Right lung (tissue), 5 donors: Measurements from ENCODE around the gene SET. TPM values are rescaled to one million over a fixed set of nuclear protein-coding genes. Genes with fewer than 3 reads are reported as not detected.
"Not testable (repeated sequence)": the region's sequence is repeated elsewhere in the genome, so short reads cannot be mapped to it uniquely, and the experiment has no call there.

ENCODE experiments used
- DNase-seq, 2 donors: peaks; one replicate each; pipeline ENCODE4 v3.0.0-alpha.2; 2013
- polyA plus RNA-seq, 5 donors: library from polyadenylated mRNA; unstranded; fragments of 120-200 nt; gene quantifications; one replicate each; pipeline versions ENCODE4 v1.2.1 to v1.2.3, GENCODE V29; 2013; ENCODE audit warnings: inconsistent platforms in 1 of 5, low replicate concordance in 1 of 5; ENCODE audit not compliant: insufficient read length in 5 of 5, insufficient read depth in 1 of 5

The SET gene
- polyA plus RNA-seq, 5 donors, result 498 to 635 (median 599) TPM

GRCh38 chr9:128684325-128685199 is 4.5 kb upstream of the SET start:
- DNase-seq, result peak; percentile 74 to 78

GRCh38 chr9:128685636-128686489 is 3.2 kb upstream of the SET start:
- no peak for DNase-seq

- DNase-seq, result no peak
Measured at GRCh38 chr9:128687453-128687852, 1.6 kb upstream of the SET start.

- DNase-seq, result peak in 1 of 2 donors; percentile 42
Measured at GRCh38 chr9:128689293-128689774, 312 bp downstream of the SET start.

GRCh38 chr9:128689820-128690683 is 1.0 kb downstream of the SET start:
- DNase-seq, result peak in 1 of 2 donors; percentile 41

- no peak for DNase-seq
Measured at GRCh38 chr9:128690684-128691034, 1.6 kb downstream of the SET start.

- DNase-seq, result not testable (repeated sequence)
Measured at GRCh38 chr9:128693738-128694137, 4.7 kb downstream of the SET start.

- no peak for DNase-seq
Measured at GRCh38 chr9:128694344-128694743, 5.3 kb downstream of the SET start.

GRCh38 chr9:128696923-128697707 is 8.1 kb downstream of the SET start:
- DNase-seq, result no peak

- not testable (repeated sequence) for DNase-seq
Measured at GRCh38 chr9:128699096-128699795, 10.2 kb downstream of the SET start.

- DNase-seq, result no peak
Measured at GRCh38 chr9:128701227-128701854, 12.3 kb downstream of the SET start.

- peak; percentile 84 to 86 for DNase-seq
Measured at GRCh38 chr9:128702445-128702948, 13.5 kb downstream of the SET start, which contains the start of gene PKN3. TSS of gene PKN3 (plus strand) at chr9:128702503. CDS start at chr9:128702916, 413 bp downstream.

- DNase-seq, result peak in 1 of 2 donors; percentile 11
Measured at GRCh38 chr9:128702949-128703615, 14.1 kb downstream of the SET start.

- no peak for DNase-seq
Measured at GRCh38 chr9:128703616-128704355, 14.8 kb downstream of the SET start.

- no peak for DNase-seq
Measured at GRCh38 chr9:128704356-128704670, 15.3 kb downstream of the SET start.

GRCh38 chr9:128705051-128705965 is 16.3 kb downstream of the SET start:
- DNase-seq, result no peak

- DNase-seq, result no peak
Measured at GRCh38 chr9:128706045-128706444, 17.0 kb downstream of the SET start.
